ENCODE results near the gene NFYB.
"Not testable (repeated sequence)": the region's sequence is repeated elsewhere in the genome, so short reads cannot be mapped to it uniquely, and the experiment has no call there.

Gene NFYB

GRCh38 chr12:104115587-104115975 is 22.4 kb downstream of the NFYB start:
- no peak for DNase-seq (ENCODE audit: low read depth in 2 of 2)

GRCh38 chr12:104114834-104115586 is 23.0 kb downstream of the NFYB start:
- not testable (repeated sequence) for DNase-seq (ENCODE audit: low read depth in 2 of 2)

GRCh38 chr12:104109446-104110271 is 28.4 kb downstream of the NFYB start:
- DNase-seq (ENCODE audit: low read depth in 2 of 2), result no peak

GRCh38 chr12:104108755-104109445 is 29.1 kb downstream of the NFYB start:
- DNase-seq (ENCODE audit: low read depth in 2 of 2), result peak; percentile 73 to 87

- DNase-seq (ENCODE audit: low read depth in 2 of 2), result no peak
Measured at GRCh38 chr12:104106965-104107364, 31.0 kb downstream of the NFYB start.

GRCh38 chr12:104105461-104105860 is 32.5 kb downstream of the NFYB start:
- no peak for DNase-seq (ENCODE audit: low read depth in 2 of 2)

- DNase-seq (ENCODE audit: low read depth in 2 of 2), result no peak
Measured at GRCh38 chr12:104097954-104098353, 40.1 kb downstream of the NFYB start.

GRCh38 chr12:104095289-104095688 is 42.7 kb downstream of the NFYB start:
- no peak for DNase-seq (ENCODE audit: low read depth in 2 of 2)

GRCh38 chr12:104094284-104094683 is 43.7 kb downstream of the NFYB start:
- no peak for DNase-seq (ENCODE audit: low read depth in 2 of 2)

- no peak for DNase-seq (ENCODE audit: low read depth in 2 of 2)
Measured at GRCh38 chr12:104091136-104091535, 46.9 kb downstream of the NFYB start.

- DNase-seq (ENCODE audit: low read depth in 2 of 2), result no peak
Measured at GRCh38 chr12:104090685-104091084, 47.3 kb downstream of the NFYB start.

- peak; percentile 42 to 58 for DNase-seq (ENCODE audit: low read depth in 2 of 2)
Measured at GRCh38 chr12:104083769-104084475, 54.1 kb downstream of the NFYB start.

GRCh38 chr12:104080764-104081163 is 57.2 kb downstream of the NFYB start:
- no peak for DNase-seq (ENCODE audit: low read depth in 2 of 2)

- DNase-seq (ENCODE audit: low read depth in 2 of 2), result no peak
Measured at GRCh38 chr12:104079024-104079423, 59.0 kb downstream of the NFYB start.

- DNase-seq (ENCODE audit: low read depth in 2 of 2), result no peak
Measured at GRCh38 chr12:104073699-104074098, 64.3 kb downstream of the NFYB start.

GRCh38 chr12:104072099-104072498 is 65.9 kb downstream of the NFYB start:
- no peak for DNase-seq (ENCODE audit: low read depth in 2 of 2)

All from stimulated activated CD4-positive, alpha-beta T cell treated with anti-CD3 and anti-CD28 coated beads, Interleukin-15, amount 100 ng/mL, for 48 hours (primary cell).